A549 (cell line): ENCODE measurements around the gene ZNF438. TPM values are rescaled to one million over a fixed set of nuclear protein-coding genes. Genes with fewer than 3 reads are reported as not detected.

Experiments used
- ATAC-seq, 2 experiments: fragments of 200-7000 bp in 1 of 2; fragments of >200 bp in 1 of 2; cut with Nextera tagmentation in 1 of 2; cut with Tn5 transposase in 1 of 2; 3 replicates each; pipeline versions ENCODE4 v1.8.0 to v1.9.1; 2018 to 2020; ENCODE audit warnings: mild to moderate bottlenecking in 1 of 2, moderate library complexity in 1 of 2
- CTCF ChIA-PET: fragments of 300-600 bp; sonication (Branson Sonifier 250); formaldehyde crosslinking; extraction: SDS; loops from one replicate; lab custom pipeline; 2021; ENCODE audit warnings: antibody characterized with exemption, inconsistent platforms; lab: Yijun Ruan, JAX
- POLR2A ChIA-PET: fragments of 350-600 bp; formaldehyde crosslinking; extraction: SDS; loops from one replicate; lab custom pipeline; 2021; ENCODE audit warnings: antibody characterized with exemption, inconsistent platforms; lab: Yijun Ruan, JAX
- DNase-seq, 2 experiments: peaks; one replicate each; pipeline versions ENCODE4 v3.0.0 to v3.0.0-alpha.2; 2011 to 2016; ENCODE audit warnings: low read depth in 1 of 2, low spot score in 1 of 2
- FAIRE-seq: peaks from 2 replicates; lab custom pipeline; 2011; peaks lifted over from hg19 to GRCh38; lab: Jason Lieb, UNC
- H3K27ac ChIP-seq, 2 experiments: fragments of >200 bp; sonication (Bioruptor Twin); formaldehyde crosslinking; 3 replicates each; pipeline ENCODE4 v1.5.1; 2016 to 2017
- H3K4me1 ChIP-seq: fragments of >200 bp; sonication (Bioruptor Twin); formaldehyde crosslinking; 3 replicates; pipeline ENCODE4 v1.6.1; 2016
- H3K4me2 ChIP-seq: fragments of >200 bp; sonication (Bioruptor Twin); formaldehyde crosslinking; 3 replicates; pipeline ENCODE4 v1.6.1; 2016
- H3K4me3 ChIP-seq: fragments of >200 bp; sonication (Bioruptor Twin); formaldehyde crosslinking; 3 replicates; pipeline ENCODE4 v1.5.1; 2016
- H3K9me3 ChIP-seq: fragments of >200 bp; sonication (Bioruptor Twin); formaldehyde crosslinking; 3 replicates; pipeline ENCODE4 v1.6.1; 2016
- BCL3 ChIP-seq: fragments of >200 bp; sonication (Bioruptor Twin); formaldehyde crosslinking; IDR thresholded peaks from 3 replicates; pipeline ENCODE4 v1.6.1; 2016
- CBX2 ChIP-seq: fragments of 200-600 bp; sonication (generic); IDR thresholded peaks from 2 replicates; pipeline ENCODE4 v1.6.1; 2016; ENCODE audit warnings: low read depth, mild to moderate bottlenecking, borderline replicate concordance
- CHD2 ChIP-seq: fragments of 150-350 bp; IDR thresholded peaks from 2 replicates; pipeline ENCODE4 v1.6.1; 2014; ENCODE audit warnings: low read length; ENCODE audit not compliant: partially characterized antibody
- CHD4 ChIP-seq: fragments of 200-600 bp; sonication (generic); IDR thresholded peaks from 2 replicates; pipeline ENCODE4 v1.6.1; 2016; ENCODE audit warnings: antibody characterized with exemption, mild to moderate bottlenecking, borderline replicate concordance
- EHF ChIP-seq: fragments of 250-450 bp; sonication (Bioruptor Pico); IDR thresholded peaks from 2 replicates; pipeline ENCODE4 v1.5.0; 2020; ENCODE audit warnings: mild to moderate bottlenecking
- FOSL2 ChIP-seq, 2 experiments: fragments of 450-650 bp in 1 of 2; fragments of >200 bp in 1 of 2; sonication (Bioruptor Twin) in 1 of 2; formaldehyde crosslinking; IDR thresholded peaks; 2 replicates each; pipeline versions ENCODE4 v1.5.0 to v1.6.1; 2016 to 2020; ENCODE audit warnings: mild to moderate bottlenecking in 1 of 2, moderate library complexity in 1 of 2
- HEYL ChIP-seq: fragments of 250-450 bp; sonication (Bioruptor Pico); IDR thresholded peaks from 2 replicates; pipeline ENCODE4 v1.8.0; 2021; ENCODE audit warnings: mild to moderate bottlenecking, moderate library complexity
- HOXB13 ChIP-seq: fragments of 250-450 bp; sonication (Bioruptor Pico); IDR thresholded peaks from 2 replicates; pipeline ENCODE4 v1.5.0; 2020; ENCODE audit warnings: low read depth, mild to moderate bottlenecking, moderate library complexity
- JUN ChIP-seq, 2 experiments: fragments of >200 bp; sonication (Bioruptor Twin); formaldehyde crosslinking; IDR thresholded peaks; 2 replicates in 1 of 2; 3 replicates in 1 of 2; pipeline ENCODE4 v1.6.1; 2016 to 2017
- JUNB ChIP-seq: fragments of >200 bp; sonication (Bioruptor Twin); formaldehyde crosslinking; IDR thresholded peaks from 2 replicates; pipeline ENCODE4 v1.6.1; 2016
- NFE2L2 ChIP-seq: fragments of 150-350 bp; conservative IDR thresholded peaks from 2 replicates; pipeline ENCODE4 v1.6.1; 2014; ENCODE audit warnings: low read length
- NPAS2 ChIP-seq: fragments of 250-450 bp; sonication (Bioruptor Pico); IDR thresholded peaks from 2 replicates; pipeline ENCODE4 v1.8.0; 2022; ENCODE audit warnings: mild to moderate bottlenecking, moderate library complexity, borderline replicate concordance
- PHF8 ChIP-seq: fragments of 200-600 bp; sonication (generic); IDR thresholded peaks from 2 replicates; pipeline ENCODE4 v1.6.1; 2016; ENCODE audit warnings: low read depth, mild to moderate bottlenecking, antibody characterized with exemption, moderate library complexity, borderline replicate concordance
- POLR2A ChIP-seq: IDR thresholded peaks from 2 replicates; pipeline ENCODE4 v1.6.1; 2012; ENCODE audit warnings: mild to moderate bottlenecking, low read length
- RCOR1 ChIP-seq: fragments of 150-350 bp; IDR thresholded peaks from 2 replicates; pipeline ENCODE4 v1.6.1; 2014; ENCODE audit warnings: antibody characterized with exemption, low read length, low read depth
- RNF2 ChIP-seq: fragments of 200-600 bp; sonication (generic); IDR thresholded peaks from 2 replicates; pipeline ENCODE4 v1.6.1; 2016; ENCODE audit warnings: low read depth, mild to moderate bottlenecking, antibody characterized with exemption, moderate library complexity, borderline replicate concordance
- SMC3 ChIP-seq: fragments of >200 bp; sonication (Bioruptor Twin); formaldehyde crosslinking; IDR thresholded peaks from 3 replicates; pipeline ENCODE4 v1.6.1; 2018; ENCODE audit warnings: inconsistent platforms
- TFCP2L1 ChIP-seq: fragments of 250-450 bp; sonication (Bioruptor Pico); IDR thresholded peaks from 2 replicates; pipeline ENCODE4 v1.5.0; 2021; ENCODE audit warnings: mild to moderate bottlenecking
- TP53 ChIP-seq: fragments of 250-450 bp; sonication (Bioruptor Pico); IDR thresholded peaks from 2 replicates; pipeline ENCODE4 v1.5.0; 2021; ENCODE audit warnings: mild to moderate bottlenecking, moderate library complexity
- ZC3H11A ChIP-seq: fragments of 450-650 bp; IDR thresholded peaks from 2 replicates; pipeline ENCODE4 v1.6.1; 2014; ENCODE audit warnings: antibody characterized with exemption, mild to moderate bottlenecking
- ZNF302 ChIP-seq: fragments of 250-450 bp; sonication (Bioruptor Pico); IDR thresholded peaks from 2 replicates; pipeline ENCODE4 v1.9.0; 2021; ENCODE audit warnings: inconsistent platforms, mild to moderate bottlenecking, moderate library complexity
- WGBS: methylation state at CpG from one replicate; pipeline ENCODE4 v1.1.6; 2017; ENCODE audit errors: missing lambda C conversion rate; 5-methylcytosine and 5-hydroxymethylcytosine counted together
- polyA plus RNA-seq, 4 experiments: library from polyadenylated mRNA; depleted of rRNA in 3 of 4; stranded (reverse); fragments of >200 nt; fragmentation: RNase III in 1 of 4; extraction: RNeasy Plus Mini Kit Qiagen cat#74134 plus additional on column Dnase treatment in 1 of 4; gene quantifications; 2 replicates in 3 of 4; 3 replicates in 1 of 4; pipeline ENCODE4 v1.2.3, GENCODE V29; 2011 to 2017
- TF ChIP-seq, protein P1 (sequence below): fragments of >200 bp; sonication (Bioruptor Twin); formaldehyde crosslinking; IDR thresholded peaks from 3 replicates; pipeline ENCODE4 v1.5.1; 2016

Gene ZNF438
- polyA plus RNA-seq, 2 of the 4 experiments (the other 2 are of a cell fraction) = 2.2 to 4.5 TPM

DNA sequence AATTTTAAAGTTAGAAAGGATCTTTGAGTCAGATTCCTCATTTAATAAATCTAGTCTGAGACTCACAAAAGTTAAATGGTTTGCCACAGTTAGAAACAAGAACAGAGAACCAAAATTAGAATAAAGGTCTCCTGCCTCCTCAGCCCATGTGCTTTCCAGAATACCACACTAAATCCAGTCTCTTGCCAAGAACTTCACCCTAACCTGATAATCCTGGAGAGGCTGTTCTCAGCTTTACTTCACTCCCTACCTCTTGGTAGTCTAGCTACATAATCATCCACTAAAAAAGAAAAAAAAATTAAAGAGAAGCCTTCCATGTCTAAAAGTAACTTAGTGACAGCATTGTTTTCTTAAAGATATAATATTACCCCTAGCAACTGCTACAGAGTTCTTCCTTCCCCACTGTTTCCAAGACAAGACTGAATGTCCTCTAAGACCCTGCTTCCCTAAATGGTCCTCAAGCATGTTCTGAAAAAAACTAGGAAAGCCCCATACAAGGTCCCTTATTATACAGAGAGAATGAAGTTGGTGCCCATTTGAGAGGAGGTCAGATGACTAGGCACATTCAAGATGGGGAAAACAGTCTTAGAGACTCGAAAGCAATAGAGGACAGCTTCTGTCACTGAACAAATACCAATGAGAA lies 56.8 kb downstream of the ZNF438 start:
- FAIRE-seq (no peak), DNase-seq (no peak), ATAC-seq (no peak)
- ChIA-PET CTCF (no interaction called here), POLR2A (interaction anchor here (0.6 kb wide), 1 partner anchor 57 kb away, joined by 3 read pairs; the partner anchor contains the start of gene ZNF438)
- Histone ChIP-seq H3K4me1 (no peaks in the 10 kb centered on the region), H3K4me2 (no peak overlapping the region), H3K4me3 (no peak overlapping the region), H3K9me3 (no peaks in the 10 kb centered on the region; the same call in 2 of the 3 replicates), H3K27ac (no peak overlapping the region)
- 74% methylated on average over 1 of the region's 1 CpG for WGBS
- TF ChIP-seq TP53 (CRISPR knock-in tag) (no peak), CHD4 (no peak), BCL3 (no peak), HEYL (CRISPR knock-in tag) (no peak)

DNA sequence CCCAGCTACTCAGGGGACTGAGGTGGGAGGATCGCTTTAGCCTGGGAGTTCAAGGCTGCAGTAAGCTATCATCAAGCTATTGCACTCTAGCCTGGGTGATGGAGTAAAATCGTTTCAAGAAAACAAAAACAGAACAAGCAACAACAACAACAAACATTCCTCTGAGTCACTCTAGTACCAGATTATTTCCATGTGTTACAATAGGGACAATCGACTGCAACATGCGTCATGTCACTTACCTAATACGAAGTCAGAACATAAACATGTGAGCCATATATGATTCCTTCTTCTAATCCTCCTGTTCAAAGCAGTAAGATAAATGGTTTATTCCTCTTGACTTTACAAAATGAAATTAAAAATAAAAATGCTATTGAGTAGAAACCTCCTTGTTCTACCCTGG lies 57.3 kb downstream of the ZNF438 start:
- FAIRE-seq (no peak), DNase-seq (no peak), ATAC-seq (no peak)
- no peak for TF ChIP-seq POLR2A
- TF ChIP-seq CHD2 = no peak
- no peak for TF ChIP-seq BCL3
- CTCF ChIA-PET = no interaction called here
- WGBS = 78% methylated on average over 5 of the region's 5 CpGs
- POLR2A ChIA-PET = interaction anchor here (0.6 kb wide), 1 partner anchor 57 kb away, joined by 3 read pairs; the partner anchor contains the start of gene ZNF438
- H3K4me2 ChIP-seq = no peak overlapping the region
- no peak overlapping the region for H3K4me3 ChIP-seq
- H3K27ac ChIP-seq = no peak overlapping the region
- H3K4me1 ChIP-seq = no peaks in the 10 kb centered on the region
- H3K9me3 ChIP-seq = no peaks in the 10 kb centered on the region; the same call in 2 of the 3 replicates

GRCh38 chr10:30973737-30974136 lies 57.9 kb downstream of the ZNF438 start:
- Histone ChIP-seq H3K4me1 (no peaks in the 10 kb centered on the region), H3K4me3 (no peak overlapping the region), H3K9me3 (no peaks in the 10 kb centered on the region), H3K27ac (no peak overlapping the region), H3K4me2 (no peak overlapping the region)
- POLR2A ChIA-PET = no interaction called here
- CTCF ChIA-PET = no interaction called here
- FAIRE-seq (no peak), ATAC-seq (no peak), DNase-seq (no peak)
- WGBS = 61% methylated on average over 6 of the region's 6 CpGs
- TF ChIP-seq RCOR1 = no peak
- no peak for TF ChIP-seq SMC3
- TF ChIP-seq TFCP2L1 (CRISPR knock-in tag) = no peak

DNA sequence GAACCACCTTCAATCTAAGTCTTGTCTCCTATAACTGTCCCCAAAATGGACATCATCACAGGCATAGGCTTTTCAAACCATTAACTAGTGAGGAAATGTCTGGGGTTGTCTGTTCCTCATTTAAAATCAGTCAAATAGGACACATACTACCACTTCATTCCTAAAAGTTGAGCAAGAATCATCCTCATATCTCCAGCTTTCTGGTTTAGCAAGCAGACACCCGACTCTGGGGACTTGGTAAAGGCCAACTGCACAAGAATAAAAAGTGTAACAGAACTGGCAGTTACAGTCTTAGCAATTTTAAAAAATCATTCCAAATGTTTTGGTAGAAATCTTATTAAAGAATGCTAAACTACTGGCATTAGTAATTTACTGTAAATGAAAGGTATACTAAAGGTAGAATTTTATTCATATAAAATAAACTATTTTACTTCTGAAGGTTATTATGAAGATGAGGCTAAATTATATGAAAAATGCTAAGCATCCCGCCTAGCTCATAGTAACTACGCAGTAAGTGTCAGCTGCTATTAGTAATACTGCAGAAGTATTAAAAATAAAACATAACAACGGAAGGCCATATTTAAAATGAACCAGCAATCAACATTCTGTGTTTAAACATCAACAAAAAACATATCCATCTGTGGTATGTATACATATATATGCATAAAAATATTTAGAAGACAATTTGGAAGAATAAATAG lies 60.8 kb downstream of the ZNF438 start:
- ATAC-seq = no peak
- no peak for FAIRE-seq
- H3K4me2 ChIP-seq = no peak overlapping the region
- DNase-seq = no peak
- H3K4me1 ChIP-seq = no peaks in the 10 kb centered on the region
- H3K9me3 ChIP-seq = no peaks in the 10 kb centered on the region
- no peak overlapping the region for H3K27ac ChIP-seq
- 86% methylated on average over 4 of the region's 4 CpGs for WGBS
- POLR2A ChIA-PET = no interaction called here
- CTCF ChIA-PET = no interaction called here
- TF ChIP-seq ZNF302 (CRISPR knock-in tag) (no peak), PHF8 (no peak), HEYL (CRISPR knock-in tag) (no peak), JUNB (no peak), NPAS2 (no peak), CBX2 (no peak), HOXB13 (CRISPR knock-in tag) (no peak), FOSL2 (IDR thresholded peaks at IDR 0.05) (no peak), FOSL2 (CRISPR knock-in tag; IDR thresholded peaks at IDR 0.05) (no peak), RNF2 (no peak), JUN (IDR thresholded peaks at IDR 0.05) (no peak), EHF (no peak), ZC3H11A (no peak), NFE2L2 (no peak), BCL3 (no peak)
- TF ChIP-seq, protein P1, sequence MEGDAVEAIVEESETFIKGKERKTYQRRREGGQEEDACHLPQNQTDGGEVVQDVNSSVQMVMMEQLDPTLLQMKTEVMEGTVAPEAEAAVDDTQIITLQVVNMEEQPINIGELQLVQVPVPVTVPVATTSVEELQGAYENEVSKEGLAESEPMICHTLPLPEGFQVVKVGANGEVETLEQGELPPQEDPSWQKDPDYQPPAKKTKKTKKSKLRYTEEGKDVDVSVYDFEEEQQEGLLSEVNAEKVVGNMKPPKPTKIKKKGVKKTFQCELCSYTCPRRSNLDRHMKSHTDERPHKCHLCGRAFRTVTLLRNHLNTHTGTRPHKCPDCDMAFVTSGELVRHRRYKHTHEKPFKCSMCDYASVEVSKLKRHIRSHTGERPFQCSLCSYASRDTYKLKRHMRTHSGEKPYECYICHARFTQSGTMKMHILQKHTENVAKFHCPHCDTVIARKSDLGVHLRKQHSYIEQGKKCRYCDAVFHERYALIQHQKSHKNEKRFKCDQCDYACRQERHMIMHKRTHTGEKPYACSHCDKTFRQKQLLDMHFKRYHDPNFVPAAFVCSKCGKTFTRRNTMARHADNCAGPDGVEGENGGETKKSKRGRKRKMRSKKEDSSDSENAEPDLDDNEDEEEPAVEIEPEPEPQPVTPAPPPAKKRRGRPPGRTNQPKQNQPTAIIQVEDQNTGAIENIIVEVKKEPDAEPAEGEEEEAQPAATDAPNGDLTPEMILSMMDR = no peak
- H3K4me3 ChIP-seq = no peak overlapping the region
